Endothelial cell of umbilical vein (primary cell): ENCODE results near the gene DEFB112. TPM values are rescaled to one million over a fixed set of nuclear protein-coding genes. Genes with fewer than 3 reads are reported as not detected.

Experiments
- BruUV-seq: library from RNA; stranded (reverse); fragments of 400-500 nt; replicated peaks from 2 replicates; lab custom pipeline; 2021; lab: Mats Ljungman, UMichigan
- CTCF ChIA-PET: fragments of 300-600, 350-600 bp; sonication (Branson Sonifier 250); formaldehyde crosslinking; loops from one replicate; lab custom pipeline; 2021; ENCODE audit warnings: antibody characterized with exemption, inconsistent platforms; lab: Charles Lee
- POLR2A ChIA-PET: fragments of 300-600, 350-600 bp; sonication (Branson Sonifier 250); formaldehyde crosslinking; loops from one replicate; lab custom pipeline; 2021; ENCODE audit warnings: antibody characterized with exemption, inconsistent platforms; lab: Charles Lee
- DNase-seq: peaks from one replicate; pipeline ENCODE4 v3.0.0-alpha.2; 2011; ENCODE audit warnings: low read depth, low spot score
- FAIRE-seq: peaks from 2 replicates; lab custom pipeline; 2011; peaks lifted over from hg19 to GRCh38; lab: Jason Lieb, UNC
- H2AFZ ChIP-seq: 2 replicates; pipeline ENCODE4 v1.6.0; 2012; ENCODE audit warnings: low read depth, low read length, control low read depth, inconsistent platforms
- H3K27ac ChIP-seq: 2 replicates; pipeline ENCODE4 v1.5.1; 2011; ENCODE audit warnings: low read depth, mild to moderate bottlenecking, control low read depth, low read length, moderate library complexity; ENCODE audit not compliant: insufficient read depth
- H3K27me3 ChIP-seq, 2 experiments: 2 replicates each; pipeline versions ENCODE4 v1.6.0 to v1.6.1; 2011; ENCODE audit warnings: low read length in 2 of 2, mixed read lengths in 1 of 2; ENCODE audit not compliant: control insufficient read depth in 2 of 2, insufficient read depth in 2 of 2
- H3K36me3 ChIP-seq, 2 experiments: 2 replicates in 1 of 2; 3 replicates in 1 of 2; pipeline ENCODE4 v1.5.1; 2011; ENCODE audit warnings: low read length in 2 of 2, mild to moderate bottlenecking in 1 of 2, moderate library complexity in 1 of 2; ENCODE audit not compliant: control insufficient read depth in 2 of 2, insufficient read depth in 2 of 2; ENCODE audit errors: extremely low read depth in 1 of 2
- H3K4me1 ChIP-seq: 3 replicates; pipeline ENCODE4 v1.5.1; 2011; ENCODE audit warnings: mild to moderate bottlenecking, low read length; ENCODE audit not compliant: control insufficient read depth, insufficient read depth; ENCODE audit errors: extremely low read depth
- H3K4me2 ChIP-seq: 2 replicates; pipeline ENCODE4 v1.6.1; 2011; ENCODE audit warnings: low read length, control low read depth, mixed read lengths; ENCODE audit not compliant: insufficient read depth
- H3K4me3 ChIP-seq, 3 experiments: fragments of 200-600 bp in 1 of 3; sonication (generic), shearing (Covaris generic) in 1 of 3; replicated peaks in 1 of 3; 2 replicates each; pipeline ENCODE4 v1.5.1; 2011 to 2016; ENCODE audit warnings: control low read depth in 3 of 3, low read length in 3 of 3, mild to moderate bottlenecking in 2 of 3, inconsistent platforms in 1 of 3, low read depth in 1 of 3, moderate library complexity in 1 of 3; ENCODE audit not compliant: insufficient read depth in 1 of 3
- H3K79me2 ChIP-seq: 2 replicates; pipeline ENCODE4 v1.6.0; 2012; ENCODE audit warnings: low read length, inconsistent platforms; ENCODE audit not compliant: control insufficient read depth, insufficient read depth
- H3K9ac ChIP-seq: replicated peaks from 2 replicates; pipeline ENCODE3; 2011; ENCODE audit warnings: low read length, control low read depth; ENCODE audit not compliant: insufficient read depth; ENCODE audit errors: extremely low read depth
- H3K9me1 ChIP-seq: replicated peaks from 3 replicates; pipeline ENCODE4 v1.6.0; 2011; ENCODE audit warnings: mild to moderate bottlenecking, low read length; ENCODE audit not compliant: control insufficient read depth, insufficient read depth; ENCODE audit errors: extremely low read depth
- H3K9me3 ChIP-seq: replicated peaks from 2 replicates; pipeline ENCODE4 v1.5.1; 2012; ENCODE audit warnings: low read length, inconsistent platforms; ENCODE audit not compliant: control insufficient read depth, insufficient read depth
- H4K20me1 ChIP-seq: replicated peaks from 2 replicates; pipeline ENCODE3; 2011; ENCODE audit warnings: mild to moderate bottlenecking, low read length; ENCODE audit not compliant: control insufficient read depth, insufficient read depth; ENCODE audit errors: extremely low read depth
- CTCF ChIP-seq, 2 donors: IDR thresholded peaks; 1 replicate in 1 of 2; 2 replicates in 1 of 2; pipeline ENCODE4 v1.5.1; 2011; ENCODE audit warnings: low read length in 2 of 2, mild to moderate bottlenecking in 2 of 2, moderate library complexity in 2 of 2, control low read depth in 1 of 2, inconsistent platforms in 1 of 2, low read depth in 1 of 2; ENCODE audit not compliant: insufficient read depth in 1 of 2; ENCODE audit errors: extremely low read depth in 1 of 2
- EZH2 ChIP-seq: IDR thresholded peaks from 2 replicates; pipeline ENCODE4 v1.6.1; 2012; ENCODE audit warnings: borderline replicate concordance, low read depth, mild to moderate bottlenecking, moderate library complexity, low read length, inconsistent platforms; ENCODE audit not compliant: severe bottlenecking
- FOS ChIP-seq: IDR thresholded peaks from 2 replicates; pipeline ENCODE4 v1.6.1; 2011; ENCODE audit warnings: mild to moderate bottlenecking, low read length, moderate library complexity, borderline replicate concordance; ENCODE audit not compliant: insufficient read depth
- GATA2 ChIP-seq: IDR thresholded peaks from 2 replicates; pipeline ENCODE4 v1.7.0; 2011; ENCODE audit warnings: low read depth, mild to moderate bottlenecking, moderate library complexity, mixed read lengths, low read length; ENCODE audit not compliant: insufficient read length, insufficient read depth
- JUN ChIP-seq: IDR thresholded peaks from 2 replicates; pipeline ENCODE4 v1.6.1; 2011; ENCODE audit warnings: borderline replicate concordance, low read depth; ENCODE audit not compliant: insufficient read length, insufficient read depth
- MAX ChIP-seq: IDR thresholded peaks from 2 replicates; pipeline ENCODE4 v1.6.1; 2011; ENCODE audit not compliant: insufficient read depth, insufficient read length
- MYC ChIP-seq: IDR thresholded peaks from one replicate; pipeline ENCODE4 v1.6.1; 2011; ENCODE audit warnings: mild to moderate bottlenecking, low read depth, low read length
- POLR2A ChIP-seq: IDR thresholded peaks from 2 replicates; pipeline ENCODE4 v1.6.1; 2012; ENCODE audit warnings: low read depth, mild to moderate bottlenecking, control low read depth, low read length
- POLR2AphosphoS5 ChIP-seq: IDR thresholded peaks from 2 replicates; pipeline ENCODE4 v1.6.1; 2012; ENCODE audit warnings: low read depth, mild to moderate bottlenecking, control low read depth, low read length, moderate library complexity; ENCODE audit not compliant: insufficient read depth
- dilution Hi-C: fragments of 300-500 bp; cut with MboI; formaldehyde crosslinking; loops from one replicate; pipeline ENCODE4 v1.15.0; 2019; ENCODE audit warnings: low sequenced_read_pairs; ENCODE audit not compliant: extremely low pct_ligation_motif_present
- intact Hi-C: fragments of 100-400 bp; cut with micrococcal nuclease; formaldehyde crosslinking; loops from one replicate; pipeline ENCODE4 v1.10.0; 2022
- polyA plus RNA-seq, 4 experiments: library from polyadenylated mRNA; depleted of rRNA in 3 of 4; stranded (reverse) in 3 of 4; unstranded in 1 of 4; fragments of >200 nt; gene quantifications; 2 replicates each; pipeline versions ENCODE4 v1.2.1 to v1.2.3, GENCODE V29; 2011 to 2012; ENCODE audit warnings: missing spikeins in 1 of 4
- total RNA-seq: library from RNA; stranded (reverse); gene quantifications from 2 replicates; pipeline ENCODE4 v1.2.3, GENCODE V29; 2021

The DEFB112 gene
- total and polyA plus RNA-seq, 2 donors (not counting 3 experiments of a cell fraction or from before 2014, with no cell fraction given), result not detected

GRCh38 chr6:50071921-50072320 is 22.2 kb upstream of the DEFB112 start:
- DNase-seq (no peak), FAIRE-seq (no peak)
- H3K79me2 ChIP-seq, result no peaks in the 10 kb centered on the region
- peaks cover 2% of the 10 kb centered on the region for H3K9me3 ChIP-seq
- H3K36me3 ChIP-seq, result no peaks in the 10 kb centered on the region
- no peak for TF ChIP-seq POLR2A
- TF ChIP-seq POLR2AphosphoS5, result no peak
- TF ChIP-seq EZH2, result no peak
- H3K9me1 ChIP-seq, result no peaks in the 10 kb centered on the region
- no TSS peak for BruUV-seq
- H3K4me3 ChIP-seq, result no peak overlapping the region
- ChIA-PET POLR2A (no interaction called here), CTCF (no interaction called here)
- H2AFZ ChIP-seq, result no peak overlapping the region
- no peak overlapping the region for H3K27ac ChIP-seq
- dilution Hi-C loops, result no loop called here
- no peak overlapping the region for H3K4me2 ChIP-seq
- intact Hi-C loops, result no loop called here
- H3K9ac ChIP-seq, result no peak overlapping the region
- H3K4me1 ChIP-seq, result no peaks in the 10 kb centered on the region
- no peaks in the 10 kb centered on the region for H4K20me1 ChIP-seq
- no peaks in the 10 kb centered on the region for H3K27me3 ChIP-seq

- no TSS peak for BruUV-seq
- no peaks in the 10 kb centered on the region for H3K36me3 ChIP-seq
- no peak overlapping the region for H2AFZ ChIP-seq
- H3K27me3 ChIP-seq, result no peaks in the 10 kb centered on the region
- no peaks in the 10 kb centered on the region for H4K20me1 ChIP-seq
- intact Hi-C loops, result no loop called here
- dilution Hi-C loops, result no loop called here
- no peaks in the 10 kb centered on the region for H3K79me2 ChIP-seq
- H3K9me1 ChIP-seq, result no peaks in the 10 kb centered on the region
- no peak overlapping the region for H3K4me2 ChIP-seq
- H3K9ac ChIP-seq, result no peak overlapping the region
- H3K4me3 ChIP-seq, result no peak overlapping the region
- FAIRE-seq, result no peak
- H3K4me1 ChIP-seq, result no peaks in the 10 kb centered on the region
- no peak overlapping the region for H3K27ac ChIP-seq
- DNase-seq, result no peak
- no peak for TF ChIP-seq POLR2AphosphoS5
- TF ChIP-seq JUN, result no peak
- TF ChIP-seq FOS, result no peak
- no peak for TF ChIP-seq MYC
- no peak for TF ChIP-seq CTCF (IDR thresholded peaks at IDR 0.05; ENCODE audit: extremely low read depth in 1 of 2, insufficient read depth in 1 of 2, low read depth in 1 of 2, low read length in 2 of 2)
- no peak for TF ChIP-seq EZH2
- no peak for TF ChIP-seq MAX
- TF ChIP-seq POLR2A, result no peak
- no peak for TF ChIP-seq GATA2
- CTCF ChIA-PET, result no interaction called here
- POLR2A ChIA-PET, result no interaction called here
- H3K9me3 ChIP-seq, result peaks cover 2% of the 10 kb centered on the region
Measured at GRCh38 chr6:50070101-50070500, 20.4 kb upstream of the DEFB112 start.
